ENCODE measurements around the gene PDXP. TPM values are rescaled to one million over a fixed set of nuclear protein-coding genes. Genes with fewer than 3 reads are reported as not detected.

PDXP gene
- total and polyA plus RNA-seq, 4 donors, result 23.4 to 42.2 (median 28.5) TPM

GRCh38 chr22:37654563-37655251, 3.8 kb upstream of the PDXP start:
- Histone ChIP-seq H3K4me1 (ENCODE audit: control insufficient read depth in 4 of 4, insufficient read depth in 4 of 4, low read length in 3 of 4) (peaks cover 2 to 17% (median 12%) of the 10 kb centered on the region in 4 donors), H3K4me3 (ENCODE audit: low read depth in 1 of 3, low read length in 3 of 3) (no peak overlapping the region), H3K9ac (ENCODE audit: low read depth in 1 of 2, low read length in 2 of 2) (no peak overlapping the region), H3K36me3 (ENCODE audit: control insufficient read depth in 4 of 4, insufficient read depth in 3 of 4, low read depth in 1 of 4, low read length in 3 of 4) (peaks cover 0 to 2% (median 0%) of the 10 kb centered on the region in 4 donors), H3K27me3 (ENCODE audit: control insufficient read depth in 4 of 4, insufficient read depth in 4 of 4, low read length in 3 of 4) (no peaks in the 10 kb centered on the region), H3K27ac (ENCODE audit: low read depth in 1 of 2, low read length in 2 of 2) (no peak overlapping the region), H3K9me3 (ENCODE audit: control insufficient read depth in 4 of 4, low read length in 3 of 4) (no peaks in the 10 kb centered on the region)
- TF ChIP-seq HNF4A (conservative IDR thresholded peaks at IDR 0.05), result no peak
- no peak for TF ChIP-seq FOXA1 (IDR thresholded peaks at IDR 0.05)
- TF ChIP-seq JUND (IDR thresholded peaks at IDR 0.05), result no peak
- TF ChIP-seq SP1 (IDR thresholded peaks at IDR 0.05), result no peak
- TF ChIP-seq ATF3 (IDR thresholded peaks at IDR 0.05), result no peak
- TF ChIP-seq HNF4G (IDR thresholded peaks at IDR 0.05), result no peak
- TF ChIP-seq, protein P1, sequence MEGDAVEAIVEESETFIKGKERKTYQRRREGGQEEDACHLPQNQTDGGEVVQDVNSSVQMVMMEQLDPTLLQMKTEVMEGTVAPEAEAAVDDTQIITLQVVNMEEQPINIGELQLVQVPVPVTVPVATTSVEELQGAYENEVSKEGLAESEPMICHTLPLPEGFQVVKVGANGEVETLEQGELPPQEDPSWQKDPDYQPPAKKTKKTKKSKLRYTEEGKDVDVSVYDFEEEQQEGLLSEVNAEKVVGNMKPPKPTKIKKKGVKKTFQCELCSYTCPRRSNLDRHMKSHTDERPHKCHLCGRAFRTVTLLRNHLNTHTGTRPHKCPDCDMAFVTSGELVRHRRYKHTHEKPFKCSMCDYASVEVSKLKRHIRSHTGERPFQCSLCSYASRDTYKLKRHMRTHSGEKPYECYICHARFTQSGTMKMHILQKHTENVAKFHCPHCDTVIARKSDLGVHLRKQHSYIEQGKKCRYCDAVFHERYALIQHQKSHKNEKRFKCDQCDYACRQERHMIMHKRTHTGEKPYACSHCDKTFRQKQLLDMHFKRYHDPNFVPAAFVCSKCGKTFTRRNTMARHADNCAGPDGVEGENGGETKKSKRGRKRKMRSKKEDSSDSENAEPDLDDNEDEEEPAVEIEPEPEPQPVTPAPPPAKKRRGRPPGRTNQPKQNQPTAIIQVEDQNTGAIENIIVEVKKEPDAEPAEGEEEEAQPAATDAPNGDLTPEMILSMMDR (IDR thresholded peaks at IDR 0.05; ENCODE audit: low read depth, low read length, missing input control), result no peak
- no peak for TF ChIP-seq NR2F2 (IDR thresholded peaks at IDR 0.05)
- TF ChIP-seq FOXA2 (IDR thresholded peaks at IDR 0.05), result no peak
- TF ChIP-seq GABPA (IDR thresholded peaks at IDR 0.05 in 1 of 2, conservative IDR thresholded peaks at IDR 0.05 in 1 of 2), result no peak
- TF ChIP-seq EGR1 (IDR thresholded peaks at IDR 0.05; ENCODE audit: low read depth in 2 of 2), result no peak
- no peak for TF ChIP-seq TAF1 (conservative IDR thresholded peaks at IDR 0.05)
- TF ChIP-seq RXRA (IDR thresholded peaks at IDR 0.05), result no peak
- no peak for TF ChIP-seq YY1 (IDR thresholded peaks at IDR 0.05)
- TF ChIP-seq, protein P2, sequence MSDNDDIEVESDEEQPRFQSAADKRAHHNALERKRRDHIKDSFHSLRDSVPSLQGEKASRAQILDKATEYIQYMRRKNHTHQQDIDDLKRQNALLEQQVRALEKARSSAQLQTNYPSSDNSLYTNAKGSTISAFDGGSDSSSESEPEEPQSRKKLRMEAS (IDR thresholded peaks at IDR 0.05), result no peak
- no peak for TF ChIP-seq RAD21 (IDR thresholded peaks at IDR 0.05)
- TF ChIP-seq, protein P3, sequence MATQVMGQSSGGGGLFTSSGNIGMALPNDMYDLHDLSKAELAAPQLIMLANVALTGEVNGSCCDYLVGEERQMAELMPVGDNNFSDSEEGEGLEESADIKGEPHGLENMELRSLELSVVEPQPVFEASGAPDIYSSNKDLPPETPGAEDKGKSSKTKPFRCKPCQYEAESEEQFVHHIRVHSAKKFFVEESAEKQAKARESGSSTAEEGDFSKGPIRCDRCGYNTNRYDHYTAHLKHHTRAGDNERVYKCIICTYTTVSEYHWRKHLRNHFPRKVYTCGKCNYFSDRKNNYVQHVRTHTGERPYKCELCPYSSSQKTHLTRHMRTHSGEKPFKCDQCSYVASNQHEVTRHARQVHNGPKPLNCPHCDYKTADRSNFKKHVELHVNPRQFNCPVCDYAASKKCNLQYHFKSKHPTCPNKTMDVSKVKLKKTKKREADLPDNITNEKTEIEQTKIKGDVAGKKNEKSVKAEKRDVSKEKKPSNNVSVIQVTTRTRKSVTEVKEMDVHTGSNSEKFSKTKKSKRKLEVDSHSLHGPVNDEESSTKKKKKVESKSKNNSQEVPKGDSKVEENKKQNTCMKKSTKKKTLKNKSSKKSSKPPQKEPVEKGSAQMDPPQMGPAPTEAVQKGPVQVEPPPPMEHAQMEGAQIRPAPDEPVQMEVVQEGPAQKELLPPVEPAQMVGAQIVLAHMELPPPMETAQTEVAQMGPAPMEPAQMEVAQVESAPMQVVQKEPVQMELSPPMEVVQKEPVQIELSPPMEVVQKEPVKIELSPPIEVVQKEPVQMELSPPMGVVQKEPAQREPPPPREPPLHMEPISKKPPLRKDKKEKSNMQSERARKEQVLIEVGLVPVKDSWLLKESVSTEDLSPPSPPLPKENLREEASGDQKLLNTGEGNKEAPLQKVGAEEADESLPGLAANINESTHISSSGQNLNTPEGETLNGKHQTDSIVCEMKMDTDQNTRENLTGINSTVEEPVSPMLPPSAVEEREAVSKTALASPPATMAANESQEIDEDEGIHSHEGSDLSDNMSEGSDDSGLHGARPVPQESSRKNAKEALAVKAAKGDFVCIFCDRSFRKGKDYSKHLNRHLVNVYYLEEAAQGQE (IDR thresholded peaks at IDR 0.05), result no peak
- WGBS, result 89% methylated on average over 14 of the region's 14 CpGs
- DNase-seq (ENCODE audit: low spot score), result no peak

- Histone ChIP-seq H3K27me3 (ENCODE audit: control insufficient read depth in 4 of 4, insufficient read depth in 4 of 4, low read length in 3 of 4) (no peaks in the 10 kb centered on the region), H3K4me3 (ENCODE audit: low read depth in 1 of 3, low read length in 3 of 3) (no peak overlapping the region), H3K4me1 (ENCODE audit: control insufficient read depth in 4 of 4, insufficient read depth in 4 of 4, low read length in 3 of 4) (peaks cover 2 to 22% (median 17%) of the 10 kb centered on the region in 4 donors), H3K27ac (ENCODE audit: low read depth in 1 of 2, low read length in 2 of 2) (no peak overlapping the region), H3K9me3 (ENCODE audit: control insufficient read depth in 4 of 4, low read length in 3 of 4) (no peaks in the 10 kb centered on the region), H3K9ac (ENCODE audit: low read depth in 1 of 2, low read length in 2 of 2) (no peak overlapping the region), H3K36me3 (ENCODE audit: control insufficient read depth in 4 of 4, insufficient read depth in 3 of 4, low read depth in 1 of 4, low read length in 3 of 4) (peaks cover 0 to 2% (median 0%) of the 10 kb centered on the region in 4 donors)
- no peak for DNase-seq (ENCODE audit: low spot score)
- WGBS, result 91% methylated on average over 17 of the region's 17 CpGs
- TF ChIP-seq JUND (IDR thresholded peaks at IDR 0.05), result no peak
- TF ChIP-seq, protein P1 (IDR thresholded peaks at IDR 0.05; ENCODE audit: low read depth, low read length, missing input control), result no peak
- TF ChIP-seq, protein P3 (IDR thresholded peaks at IDR 0.05), result no peak
- TF ChIP-seq GABPA (IDR thresholded peaks at IDR 0.05 in 1 of 2, conservative IDR thresholded peaks at IDR 0.05 in 1 of 2), result no peak
- no peak for TF ChIP-seq ZBTB33 (IDR thresholded peaks at IDR 0.05)
- TF ChIP-seq FOXA2 (IDR thresholded peaks at IDR 0.05), result no peak
- no peak for TF ChIP-seq NR2F2 (IDR thresholded peaks at IDR 0.05)
- TF ChIP-seq SP1 (IDR thresholded peaks at IDR 0.05), result no peak
- TF ChIP-seq HNF4G (IDR thresholded peaks at IDR 0.05), result no peak
These were observed 3.3 kb upstream of the PDXP start for GRCh38 chr22:37655252-37655563.

All from liver (tissue), 9 donors.